UCSD-AML1 (cell line): ENCODE results near the gene GUCY2C.
"Not testable (repeated sequence)": the region's sequence is repeated elsewhere in the genome, so short reads cannot be mapped to it uniquely, and the experiment has no call there.

Source experiments
- DNase-seq: peaks from one replicate; lab custom pipeline; 2025; ENCODE audit not compliant: unreplicated experiment; lab: John Stamatoyannopoulos, UW

Gene GUCY2C

DNA sequence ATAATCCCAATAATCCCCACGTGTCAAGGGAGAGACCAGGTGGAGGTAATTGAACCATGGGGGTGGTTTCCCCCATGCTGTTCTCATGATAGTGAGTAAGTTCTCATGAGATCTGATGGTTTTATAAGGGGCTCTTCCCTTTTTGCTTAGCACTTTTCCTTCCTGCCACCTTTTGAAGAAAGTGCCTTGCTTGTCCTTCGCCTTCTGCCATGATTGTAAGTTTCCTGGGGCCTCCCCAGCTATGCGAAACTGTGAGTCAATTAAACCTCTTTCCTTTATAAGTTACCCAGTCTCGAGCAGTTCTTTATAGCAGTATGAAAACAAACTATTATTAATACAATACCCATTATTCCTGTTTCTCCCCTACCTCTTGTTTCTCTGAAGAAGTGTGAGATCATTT is 14.2 kb downstream of the GUCY2C start:
- DNase-seq: not testable (repeated sequence)

DNA sequence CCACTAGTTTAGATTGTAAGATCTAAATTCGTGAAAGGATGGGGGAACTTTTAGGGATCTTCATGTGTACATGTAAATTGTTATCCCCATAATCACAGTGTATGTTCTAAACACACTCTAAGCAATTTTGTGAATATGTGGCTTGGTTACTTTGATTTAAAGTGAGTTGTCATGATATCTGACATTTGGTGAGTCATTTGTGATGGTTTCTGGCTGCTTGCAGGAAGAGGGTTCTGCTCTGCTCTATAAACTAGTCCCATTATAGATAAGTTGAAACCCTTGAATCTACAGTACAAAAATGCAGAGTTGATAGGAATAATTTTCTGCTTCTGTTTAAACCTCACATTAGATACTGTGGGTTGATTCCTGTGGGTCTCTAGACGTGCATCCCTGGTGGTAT is 14.8 kb downstream of the GUCY2C start:
- DNase-seq: no peak

DNA sequence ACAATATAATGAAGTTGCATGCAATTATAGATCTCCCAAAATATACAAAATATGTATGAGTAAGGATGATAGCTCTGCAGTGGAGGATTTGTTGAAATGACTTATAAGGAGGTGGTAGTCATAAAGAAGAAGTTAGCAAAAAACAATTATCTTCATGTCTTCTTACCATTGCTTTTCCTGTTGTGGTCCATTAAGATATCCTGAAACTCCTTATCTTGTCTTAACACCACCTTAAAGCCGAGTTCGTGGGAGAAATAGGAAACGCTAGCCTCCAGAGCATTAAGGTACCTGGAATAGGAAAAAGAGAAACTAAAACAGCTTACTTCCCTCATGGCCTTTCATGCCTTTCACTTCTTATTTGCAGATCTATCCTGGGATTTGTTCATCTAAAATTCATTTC is 15.2 kb downstream of the GUCY2C start:
- DNase-seq: no peak

DNA sequence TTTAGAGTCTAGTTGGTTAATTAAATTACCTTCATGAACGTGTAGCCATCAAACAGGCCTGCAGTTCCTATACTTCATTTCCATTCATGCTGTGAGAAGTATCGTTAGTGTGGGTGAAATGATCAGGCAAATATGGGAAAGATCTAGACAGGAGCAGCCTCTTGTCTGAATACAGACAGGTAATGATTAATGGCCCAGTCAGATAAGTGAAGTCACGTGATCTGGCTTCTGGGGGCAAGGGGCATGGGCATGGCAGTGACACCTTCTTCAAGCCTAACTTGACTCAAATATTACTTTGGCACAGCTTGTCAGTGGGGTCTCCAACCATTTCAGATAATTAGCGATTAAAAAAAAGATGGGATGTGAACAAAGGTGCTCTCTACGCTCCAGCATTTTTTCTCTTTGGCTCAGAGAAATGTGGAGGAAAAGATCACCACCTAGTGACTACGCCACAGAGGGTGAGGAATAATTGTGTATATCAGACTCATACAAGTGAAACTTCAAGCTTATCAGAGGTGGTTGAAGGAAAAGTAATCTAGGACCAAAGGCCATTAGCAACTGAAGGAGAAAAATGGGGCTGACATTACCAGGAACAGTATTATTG is 17.8 kb downstream of the GUCY2C start:
- DNase-seq: no peak

DNA sequence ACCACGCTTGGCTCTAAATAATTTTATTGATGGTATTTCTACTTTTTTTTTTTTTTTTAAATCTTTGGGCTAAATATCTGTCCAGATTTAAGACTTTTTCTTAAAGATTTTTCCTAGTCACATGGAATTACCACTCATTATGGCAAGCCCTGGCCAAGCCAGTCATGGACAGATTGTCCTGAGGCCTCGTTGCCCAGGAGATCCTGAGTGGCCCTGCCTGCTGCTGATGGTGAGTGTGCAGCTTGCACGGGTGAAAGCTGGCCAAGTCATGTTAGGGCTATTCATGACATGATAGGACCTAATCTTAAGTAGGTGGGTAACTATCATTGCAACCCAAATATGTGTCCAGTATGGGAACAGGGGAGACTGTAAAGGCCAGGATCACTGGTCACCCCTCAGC is 27.8 kb downstream of the GUCY2C start:
- no peak for DNase-seq

DNA sequence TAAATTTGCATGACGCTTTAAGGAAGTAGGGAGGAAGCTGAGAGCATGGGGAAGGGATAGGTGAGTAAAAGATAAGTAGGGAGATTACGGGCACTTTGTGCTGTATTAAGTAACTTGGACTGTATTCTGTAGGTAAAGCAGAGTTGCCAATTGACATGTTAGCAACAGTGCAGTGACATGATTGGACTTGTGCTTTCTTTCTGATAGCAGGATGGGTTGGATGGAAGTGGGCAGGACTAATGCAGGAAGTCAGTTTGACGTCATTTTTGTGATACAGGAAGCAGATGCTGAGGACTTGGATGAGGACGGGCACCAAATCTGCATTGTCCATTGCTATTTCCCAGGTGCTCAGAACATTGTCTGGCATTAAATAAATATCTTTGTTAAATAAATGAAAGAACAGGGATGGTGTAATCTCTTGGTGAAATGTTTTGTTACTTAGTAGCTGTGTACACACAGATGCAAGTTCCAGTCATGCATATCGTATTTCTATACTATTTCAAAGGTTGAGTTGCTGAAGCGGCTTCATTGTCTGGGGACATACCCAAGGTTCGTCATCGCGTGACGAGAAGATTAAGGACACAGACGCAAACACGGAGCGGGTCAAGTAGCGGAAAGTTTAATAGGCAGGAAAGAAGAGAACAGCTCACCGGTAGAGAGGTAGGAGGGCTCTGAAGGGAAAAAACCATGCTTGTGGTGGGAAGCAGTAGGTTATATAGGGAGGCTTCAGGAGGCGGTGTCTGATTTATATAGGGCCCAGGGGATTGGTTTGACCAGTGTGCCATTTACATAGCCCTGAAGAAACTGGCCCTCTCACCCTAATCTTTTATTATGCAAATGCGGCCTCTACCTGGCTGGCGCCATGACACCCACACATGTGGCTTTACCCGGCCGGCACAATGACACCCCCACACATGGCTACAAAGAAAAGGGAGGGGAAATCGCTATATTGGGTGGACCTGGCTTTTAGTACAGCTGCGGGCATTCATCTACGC is 30.7 kb downstream of the GUCY2C start:
- DNase-seq: no peak

DNA sequence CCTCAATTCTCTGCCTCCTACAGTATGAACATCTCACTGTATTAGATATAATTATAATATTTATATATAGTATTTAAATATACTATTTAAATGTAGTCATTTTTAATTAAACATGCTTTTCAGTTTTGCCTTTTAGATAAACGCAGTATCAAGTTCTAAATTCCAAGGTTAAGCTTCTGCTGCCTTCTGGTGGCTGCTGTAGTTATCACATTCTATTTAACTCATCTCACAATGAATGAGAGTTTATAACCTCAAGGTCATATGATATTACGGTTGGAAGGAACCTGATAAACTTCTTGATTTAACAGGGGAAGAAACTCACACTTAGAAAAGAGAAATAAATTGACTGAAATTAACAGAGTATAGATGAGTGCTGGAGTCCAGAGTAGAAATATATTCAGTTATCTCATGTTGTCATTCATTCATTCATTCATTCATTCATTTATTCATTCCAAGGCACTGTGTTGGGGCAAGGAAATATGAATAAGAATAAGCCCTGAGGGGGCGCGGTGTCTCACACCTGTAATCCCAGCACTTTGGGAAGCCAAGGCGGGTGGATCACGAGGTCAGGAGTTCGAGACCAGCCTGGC is 31.9 kb downstream of the GUCY2C start:
- no peak for DNase-seq

DNA sequence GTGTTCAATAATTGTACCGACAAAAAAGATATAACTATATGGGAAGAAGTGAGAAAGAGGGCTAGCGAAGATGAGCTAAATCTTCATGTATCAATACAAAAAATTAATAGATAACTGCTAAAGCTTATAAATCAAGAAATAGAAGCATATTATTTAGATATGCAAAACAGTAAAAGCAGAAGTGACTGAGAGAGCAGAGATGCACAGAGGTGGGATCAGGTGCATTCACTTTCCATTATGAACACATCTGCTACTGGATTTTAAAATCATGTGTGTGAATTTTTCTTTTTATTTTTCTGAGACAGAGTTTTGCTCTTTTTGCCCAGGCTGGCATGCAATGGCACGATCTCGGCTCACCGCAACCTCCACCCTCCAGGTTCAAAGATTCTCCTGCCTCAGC is 33.4 kb downstream of the GUCY2C start:
- DNase-seq: no peak

DNA sequence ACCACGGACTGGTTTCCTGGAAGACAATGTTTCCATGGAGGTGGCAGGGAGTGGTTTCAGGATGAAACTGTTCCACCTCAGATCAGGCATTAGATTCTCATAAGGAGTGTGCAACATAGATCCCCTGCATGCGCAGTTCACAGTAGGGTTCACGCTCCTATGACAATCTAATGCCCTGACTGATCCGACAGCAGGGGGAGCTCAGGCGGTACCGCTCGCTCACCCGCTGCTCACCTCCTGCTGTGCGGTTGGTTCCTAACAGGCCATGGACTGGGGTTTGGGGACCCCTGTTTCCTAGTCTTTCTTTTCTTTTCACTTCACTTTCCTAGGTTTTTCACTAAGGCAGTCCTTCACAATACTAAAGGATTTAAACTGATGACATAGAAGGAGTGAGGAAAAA is 39.6 kb downstream of the GUCY2C start:
- DNase-seq: no peak

DNA sequence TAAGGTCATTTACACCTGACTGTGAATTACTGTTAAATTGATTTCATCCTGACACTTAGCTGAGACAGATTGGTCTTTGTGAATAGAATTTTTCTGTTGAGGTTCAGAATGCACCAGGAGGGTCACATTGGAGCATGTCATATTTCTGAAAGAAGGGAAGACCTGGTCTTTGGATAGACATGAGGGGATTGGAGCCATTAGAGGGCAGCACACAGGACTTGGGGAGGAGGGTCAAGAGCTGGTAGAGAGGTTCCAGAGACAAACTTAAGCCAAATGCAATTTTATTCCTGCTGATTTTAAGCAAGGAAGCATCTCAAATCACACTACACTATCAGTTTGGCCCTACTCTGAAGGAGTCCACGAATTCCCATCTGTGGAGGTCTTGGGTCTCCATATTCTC is 41.1 kb downstream of the GUCY2C start:
- DNase-seq: no peak

DNA sequence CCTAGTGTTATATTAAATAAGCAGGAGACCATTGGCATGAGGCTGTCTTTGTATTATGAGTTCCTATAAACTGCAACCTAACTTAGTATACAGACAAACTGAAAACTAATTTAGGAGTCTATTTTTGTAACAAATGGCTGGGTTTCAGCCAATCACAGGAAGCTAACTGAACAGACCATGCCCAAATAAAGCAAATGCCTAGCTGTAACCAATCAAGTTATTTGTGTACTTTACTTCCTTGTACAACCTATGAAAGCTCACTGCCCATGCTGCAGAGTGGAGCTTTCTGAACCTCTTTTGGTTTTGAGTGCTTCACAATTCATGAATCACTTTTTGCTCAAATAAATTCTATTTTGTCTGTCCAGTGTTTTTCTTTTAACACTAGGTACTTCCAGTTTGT is 41.6 kb downstream of the GUCY2C start:
- DNase-seq: no peak

DNA sequence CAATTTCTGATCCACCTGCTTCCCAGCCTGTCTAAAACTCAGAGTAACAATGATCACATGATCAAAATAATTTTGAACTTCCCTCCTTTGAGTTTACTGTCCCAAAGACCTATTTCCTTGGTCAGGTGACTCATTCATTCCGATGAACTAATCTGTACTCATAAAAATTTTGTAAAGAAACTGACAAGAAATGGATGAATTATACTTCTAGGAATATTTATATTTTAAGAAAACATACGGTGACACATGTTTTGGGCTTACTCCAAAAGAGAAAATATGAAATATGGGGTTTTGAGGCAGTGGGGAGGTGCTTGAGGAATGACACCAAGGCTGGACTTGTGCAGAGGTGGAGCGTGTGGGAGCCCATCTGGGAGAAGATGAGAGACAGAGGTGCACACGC is 42.0 kb downstream of the GUCY2C start:
- no peak for DNase-seq

DNA sequence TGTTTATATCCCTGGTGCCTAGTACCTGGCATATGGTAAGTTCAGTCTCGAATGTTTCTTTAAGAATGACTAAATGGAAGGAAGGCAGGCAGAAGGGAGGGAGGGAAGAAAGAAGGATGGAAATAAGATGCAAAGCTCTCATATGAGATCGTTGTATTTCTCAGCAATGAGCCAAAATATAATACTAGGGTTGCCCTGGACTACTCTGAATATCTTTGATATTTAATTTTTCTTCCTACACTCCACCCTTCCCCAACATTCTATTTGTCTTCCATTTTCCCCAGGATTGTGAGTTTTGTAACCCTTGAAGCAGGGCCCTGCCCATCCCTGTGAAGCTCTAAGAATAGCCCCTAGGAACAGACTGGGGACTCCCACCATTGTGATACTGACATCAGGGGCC is 43.9 kb downstream of the GUCY2C start:
- no peak for DNase-seq

DNA sequence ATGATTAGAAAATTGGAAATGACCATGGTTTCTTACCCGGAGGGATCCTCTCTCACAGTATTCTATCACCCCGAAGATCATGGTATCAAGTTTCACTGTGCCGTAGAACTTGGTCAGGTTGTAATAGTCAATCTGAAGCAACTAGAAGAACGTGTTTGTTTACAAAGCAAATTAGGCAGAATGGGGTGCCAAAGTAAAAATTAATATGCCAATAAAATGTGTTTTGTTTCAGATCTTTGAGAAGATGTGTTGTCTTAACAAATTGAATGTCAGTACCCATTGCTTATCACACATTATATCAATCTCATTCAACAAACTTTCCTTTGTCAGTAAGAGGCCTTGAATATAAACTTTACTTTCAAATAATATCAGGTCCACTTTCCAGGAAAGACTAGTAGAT is 45.0 kb downstream of the GUCY2C start:
- no peak for DNase-seq

DNA sequence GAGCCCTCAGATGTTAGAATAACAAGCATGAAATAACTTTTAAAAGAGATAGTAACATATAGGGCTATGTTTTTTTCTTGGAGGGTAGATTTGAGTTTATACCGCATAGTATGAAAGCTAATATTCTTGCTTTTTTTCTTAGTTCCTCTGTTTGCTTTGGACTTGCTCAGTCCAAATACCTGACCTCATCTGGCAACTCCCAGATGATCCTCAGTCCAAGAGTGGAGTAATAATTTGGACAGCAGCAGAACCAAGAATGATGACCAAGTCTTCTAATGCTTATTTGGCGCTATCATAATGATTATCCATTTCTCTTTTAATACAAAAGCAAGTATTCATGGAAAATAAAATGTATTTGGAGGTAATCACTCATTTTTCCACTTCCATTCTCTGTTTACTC is 45.6 kb downstream of the GUCY2C start:
- DNase-seq: no peak

DNA sequence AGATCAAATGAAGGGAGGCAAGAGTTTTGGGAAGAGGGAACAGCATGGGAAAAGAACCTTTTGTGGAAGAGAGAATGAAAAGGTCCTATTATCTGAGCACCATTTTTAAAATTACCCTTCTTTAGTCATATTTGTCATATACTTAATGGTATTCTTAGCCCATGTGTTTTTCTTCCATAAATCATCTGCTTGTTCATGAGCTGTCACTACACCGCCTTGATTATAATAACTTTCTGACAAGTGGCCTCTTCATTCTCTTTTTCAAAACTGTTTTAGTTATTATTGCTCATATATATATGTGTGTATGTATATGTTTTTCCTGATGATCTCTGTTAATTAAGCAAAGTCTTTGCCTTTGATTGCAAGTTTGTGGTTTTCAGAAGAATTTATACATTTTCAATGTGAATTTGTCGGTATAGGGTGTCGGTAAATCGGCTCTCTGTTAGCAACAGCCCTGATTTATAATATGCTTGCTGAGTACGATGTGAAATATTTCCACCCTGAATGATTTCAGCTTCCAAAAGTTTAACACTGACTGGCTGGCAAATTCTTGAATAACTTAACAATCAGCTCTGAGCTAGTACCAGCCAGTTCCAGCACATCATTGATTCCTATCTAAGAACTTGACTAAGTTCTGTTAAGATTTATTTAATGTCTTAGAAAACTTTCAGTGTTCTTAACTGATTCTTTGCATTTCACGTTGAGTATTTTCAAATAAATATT is 49.2 kb downstream of the GUCY2C start:
- no peak for DNase-seq

DNA sequence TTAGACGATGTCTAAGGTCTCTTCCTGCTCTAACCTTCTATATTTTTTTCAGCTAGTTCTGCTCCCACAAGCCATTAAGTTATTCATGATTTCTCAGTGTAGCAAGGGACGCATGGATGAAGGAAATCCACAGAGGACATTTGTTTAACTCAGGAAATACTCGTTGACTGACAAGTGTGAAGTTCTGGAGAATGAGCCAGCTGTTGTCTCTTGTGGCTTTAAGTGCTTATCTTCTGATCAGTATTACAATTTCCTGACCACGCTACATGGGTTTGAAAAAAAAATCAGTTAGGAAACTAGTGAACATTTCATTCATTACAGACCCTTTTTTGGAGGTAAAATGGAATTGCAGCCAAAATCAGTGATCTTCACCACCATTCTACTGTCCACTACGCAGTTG is 53.1 kb downstream of the GUCY2C start:
- no peak for DNase-seq

DNA sequence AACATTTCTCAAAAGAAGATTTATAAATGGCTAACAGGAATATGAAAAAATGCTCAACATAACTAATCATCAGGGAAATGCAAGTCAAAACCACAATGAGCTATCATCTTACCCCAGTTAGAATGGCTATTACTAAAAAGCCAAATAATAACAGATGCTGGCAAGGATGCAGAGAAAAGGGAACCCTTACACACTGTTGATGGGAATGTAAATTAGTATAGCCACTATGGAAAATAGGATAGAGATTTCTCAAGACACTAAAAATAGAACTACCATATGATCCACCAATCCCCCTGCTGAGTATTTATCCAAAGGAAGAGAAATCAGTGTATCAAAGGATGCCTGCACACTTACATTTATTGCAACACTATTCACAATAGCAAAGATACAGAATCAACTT is 58.3 kb downstream of the GUCY2C start:
- no peak for DNase-seq

DNA sequence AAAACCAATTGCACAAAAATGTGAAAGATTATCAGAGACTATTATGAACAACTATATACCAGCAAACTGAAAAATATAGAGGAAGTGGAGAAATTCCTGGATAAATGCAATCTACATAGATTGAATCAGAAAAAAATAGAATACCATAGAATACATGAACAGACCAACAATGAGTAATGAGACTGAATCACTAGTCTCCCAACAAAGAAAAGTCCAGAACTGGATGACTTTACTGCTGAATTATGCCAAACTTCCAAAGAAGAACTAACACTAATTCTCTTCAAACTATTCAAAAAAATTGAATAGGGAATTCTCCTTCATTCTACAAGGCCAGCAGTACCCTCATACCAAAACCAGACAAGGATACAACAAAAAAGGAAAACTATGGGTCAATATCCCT is 60.6 kb downstream of the GUCY2C start:
- no peak for DNase-seq

DNA sequence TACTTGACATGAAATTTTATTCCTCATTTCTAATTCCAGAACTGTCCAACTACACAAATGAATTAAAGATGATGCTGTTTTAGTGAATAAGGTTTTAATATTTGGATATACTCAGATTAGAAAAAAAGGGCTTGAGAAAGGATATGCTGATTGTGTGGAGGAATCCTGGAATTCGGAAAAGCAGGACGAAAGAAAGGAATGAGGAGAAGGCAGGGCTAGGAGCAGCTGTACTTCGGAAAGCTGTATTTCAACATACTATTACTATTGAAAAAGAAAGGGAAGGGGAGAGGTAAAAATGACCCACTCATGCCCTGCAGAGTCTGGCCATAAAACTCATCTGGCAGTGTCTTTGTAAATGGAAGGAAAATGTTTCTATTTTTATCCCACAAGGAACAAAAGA is 65.6 kb downstream of the GUCY2C start:
- no peak for DNase-seq

DNA sequence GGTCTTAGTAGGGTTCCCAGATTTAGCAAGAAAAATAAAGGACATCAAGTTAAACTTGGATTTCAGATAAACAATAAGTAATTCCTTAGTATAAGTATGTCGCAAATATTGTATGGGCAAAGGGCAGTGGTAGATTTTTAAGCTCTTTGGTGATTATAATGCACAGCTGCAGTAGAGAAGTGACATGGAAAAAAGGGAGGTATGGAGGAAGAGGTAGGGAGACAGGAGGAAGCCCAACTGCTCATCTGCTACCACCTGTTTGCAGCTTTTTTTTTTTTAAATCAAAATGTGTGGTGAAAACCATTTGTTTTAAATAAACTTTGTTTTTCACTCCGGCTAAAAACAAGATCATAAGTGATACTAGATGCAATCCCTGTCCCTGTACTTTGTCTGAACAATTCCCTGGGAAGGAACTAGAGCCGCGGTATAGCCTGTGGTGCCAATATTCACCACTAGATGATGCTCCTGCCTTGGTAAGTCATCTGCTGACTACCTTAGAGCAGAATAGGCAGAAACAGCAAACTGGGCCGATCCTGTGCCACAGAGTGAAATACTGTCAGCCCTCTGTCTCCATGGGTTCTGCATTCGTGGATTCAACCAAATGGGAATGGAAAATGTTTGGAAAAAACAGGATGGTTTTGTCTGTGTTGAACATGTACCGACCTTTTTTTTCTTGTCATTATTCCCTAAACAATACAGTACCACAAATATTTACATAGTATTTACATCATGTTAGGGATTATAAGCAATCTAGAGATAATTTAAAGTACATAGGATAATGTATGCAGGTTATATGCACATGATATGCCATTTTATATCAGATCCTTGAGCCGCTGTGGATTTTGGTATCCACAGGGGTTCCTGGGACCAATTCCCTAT is 66.3 kb downstream of the GUCY2C start:
- DNase-seq: peak; percentile 54
